OCI-LY1 (cell line): ENCODE measurements around the gene CRYBG1.

Source experiments
- CTCF ChIP-seq: fragments of 200-600 bp; sonication (generic), shearing (Covaris generic); IDR thresholded peaks from 2 replicates; pipeline ENCODE4 v1.5.1; 2017; ENCODE audit warnings: mild to moderate bottlenecking, antibody characterized with exemption, low read length, moderate library complexity, mixed read lengths
- EZH2 ChIP-seq: fragments of 200-600 bp; sonication (generic), shearing (Covaris generic); IDR thresholded peaks from 2 replicates; pipeline ENCODE4 v1.8.0; 2017; ENCODE audit warnings: borderline replicate concordance, mixed run types, mild to moderate bottlenecking, antibody characterized with exemption, low read length, moderate library complexity, mixed read lengths

- TF ChIP-seq CTCF = no peak
- TF ChIP-seq EZH2 = no peak
Observed at GRCh38 chr6:106547601-106548453, 187.3 kb downstream of the CRYBG1 start.
